HG02759 (cell line): Measurements from ENCODE around the gene COL6A5.
"Not testable (repeated sequence)": the region's sequence is repeated elsewhere in the genome, so short reads cannot be mapped to it uniquely, and the experiment has no call there.

Experiments used
- ATAC-seq: cut with Tn5 transposase; IDR thresholded peaks from one replicate; pipeline ENCODE4 v1.9.1; 2021; ENCODE audit warnings: mild to moderate bottlenecking, moderate library complexity; ENCODE audit not compliant: unreplicated experiment

Gene COL6A5, protein sequence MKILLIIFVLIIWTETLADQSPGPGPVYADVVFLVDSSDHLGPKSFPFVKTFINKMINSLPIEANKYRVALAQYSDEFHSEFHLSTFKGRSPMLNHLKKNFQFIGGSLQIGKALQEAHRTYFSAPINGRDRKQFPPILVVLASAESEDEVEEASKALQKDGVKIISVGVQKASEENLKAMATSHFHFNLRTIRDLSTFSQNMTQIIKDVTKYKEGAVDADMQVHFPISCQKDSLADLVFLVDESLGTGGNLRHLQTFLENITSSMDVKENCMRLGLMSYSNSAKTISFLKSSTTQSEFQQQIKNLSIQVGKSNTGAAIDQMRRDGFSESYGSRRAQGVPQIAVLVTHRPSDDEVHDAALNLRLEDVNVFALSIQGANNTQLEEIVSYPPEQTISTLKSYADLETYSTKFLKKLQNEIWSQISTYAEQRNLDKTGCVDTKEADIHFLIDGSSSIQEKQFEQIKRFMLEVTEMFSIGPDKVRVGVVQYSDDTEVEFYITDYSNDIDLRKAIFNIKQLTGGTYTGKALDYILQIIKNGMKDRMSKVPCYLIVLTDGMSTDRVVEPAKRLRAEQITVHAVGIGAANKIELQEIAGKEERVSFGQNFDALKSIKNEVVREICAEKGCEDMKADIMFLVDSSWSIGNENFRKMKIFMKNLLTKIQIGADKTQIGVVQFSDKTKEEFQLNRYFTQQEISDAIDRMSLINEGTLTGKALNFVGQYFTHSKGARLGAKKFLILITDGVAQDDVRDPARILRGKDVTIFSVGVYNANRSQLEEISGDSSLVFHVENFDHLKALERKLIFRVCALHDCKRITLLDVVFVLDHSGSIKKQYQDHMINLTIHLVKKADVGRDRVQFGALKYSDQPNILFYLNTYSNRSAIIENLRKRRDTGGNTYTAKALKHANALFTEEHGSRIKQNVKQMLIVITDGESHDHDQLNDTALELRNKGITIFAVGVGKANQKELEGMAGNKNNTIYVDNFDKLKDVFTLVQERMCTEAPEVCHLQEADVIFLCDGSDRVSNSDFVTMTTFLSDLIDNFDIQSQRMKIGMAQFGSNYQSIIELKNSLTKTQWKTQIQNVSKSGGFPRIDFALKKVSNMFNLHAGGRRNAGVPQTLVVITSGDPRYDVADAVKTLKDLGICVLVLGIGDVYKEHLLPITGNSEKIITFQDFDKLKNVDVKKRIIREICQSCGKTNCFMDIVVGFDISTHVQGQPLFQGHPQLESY (N-terminal part only)

DNA sequence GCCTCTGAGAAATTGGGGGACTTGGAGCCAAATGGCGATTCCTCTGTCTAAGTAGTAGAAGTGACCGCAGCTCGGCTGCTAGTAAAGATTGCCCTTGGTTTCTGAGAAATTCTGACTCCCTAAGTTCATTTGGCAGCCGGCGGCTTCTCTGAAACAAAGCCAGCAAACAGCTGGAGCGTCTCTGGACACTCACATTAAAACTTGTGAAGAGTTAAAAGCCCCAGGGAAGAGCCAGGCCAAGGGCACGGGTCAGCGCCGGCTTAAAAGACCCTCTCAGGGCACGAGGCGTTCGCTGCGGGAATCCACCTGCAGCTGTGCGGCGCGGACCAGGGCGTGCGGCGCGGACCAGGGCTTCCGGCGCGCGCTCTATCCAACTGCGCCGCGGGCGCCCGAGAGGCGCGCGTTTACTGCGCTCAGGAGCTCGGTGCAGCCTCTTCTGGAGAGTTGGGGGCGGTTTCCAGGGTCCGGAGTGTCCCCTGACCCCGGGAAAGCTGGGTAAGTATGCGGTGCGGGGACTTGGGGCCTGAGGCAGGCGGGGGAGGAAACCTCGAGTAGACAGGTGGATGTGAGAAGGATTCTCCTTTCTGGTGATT is at the start of gene COL6A5:
Gene COL6A5, plus strand, starts transcription at position 186 of the 593 bp plus-strand sequence. CDS start 27,967 bp downstream, outside the sequence.
- no peak for ATAC-seq

DNA sequence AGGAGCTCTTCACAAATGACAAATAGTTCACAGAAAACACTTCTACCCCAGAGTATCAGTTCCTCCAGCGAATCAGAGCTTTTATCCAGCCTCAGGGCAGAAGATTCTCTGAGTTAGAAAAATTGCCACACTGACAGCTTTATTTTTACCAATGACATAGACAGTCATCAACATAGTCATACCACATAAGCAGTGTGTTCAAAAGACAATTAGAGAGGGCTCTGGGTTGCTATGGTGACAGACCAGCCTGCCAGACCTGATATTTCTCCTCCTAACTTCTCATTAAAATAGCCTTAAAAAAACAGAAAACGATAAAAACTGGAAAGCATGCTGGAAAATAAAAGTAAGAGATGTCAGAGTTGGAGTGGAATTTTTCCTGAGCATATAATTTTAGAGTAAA is 45.9 kb upstream of the COL6A5 start:
- ATAC-seq, result no peak

DNA sequence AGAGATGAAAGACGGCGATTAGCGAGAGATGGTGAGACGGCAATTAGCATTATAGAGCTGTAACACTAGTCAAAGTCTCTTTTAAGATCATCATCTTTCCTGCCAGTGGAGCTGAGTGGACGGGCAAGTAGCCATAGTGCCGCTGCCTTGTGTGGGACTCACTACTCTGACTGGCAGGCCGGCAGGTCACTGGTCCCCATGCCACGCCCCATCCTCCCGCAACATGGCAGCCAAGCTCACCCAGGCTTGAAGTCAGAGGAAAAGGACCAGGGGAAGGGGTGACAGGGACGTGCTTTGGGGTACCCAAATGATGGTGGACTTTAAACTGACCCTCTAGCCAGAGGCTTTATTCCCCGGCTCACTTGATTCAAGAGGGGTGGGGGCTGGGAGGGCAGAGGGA is 44.6 kb upstream of the COL6A5 start:
- no peak for ATAC-seq

DNA sequence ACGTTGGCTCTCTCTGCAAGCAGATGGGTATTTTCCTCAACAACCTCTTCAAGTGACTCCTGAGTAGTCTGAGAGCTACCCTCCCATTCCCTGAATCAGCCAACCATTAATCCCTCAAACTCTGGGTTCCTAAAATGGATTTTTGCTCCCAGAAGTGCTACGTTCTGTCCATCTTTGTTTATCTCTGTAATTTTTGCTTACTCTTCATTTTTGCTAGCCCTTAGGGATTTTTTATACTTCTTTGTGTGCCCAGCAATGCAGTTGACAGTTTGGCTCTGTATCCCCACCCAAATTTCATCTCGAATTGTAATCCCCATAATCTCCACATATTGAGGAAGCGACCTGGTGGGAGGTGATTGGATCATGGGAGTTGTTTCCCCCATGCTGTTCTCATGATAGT is 35.4 kb upstream of the COL6A5 start:
- no peak for ATAC-seq

DNA sequence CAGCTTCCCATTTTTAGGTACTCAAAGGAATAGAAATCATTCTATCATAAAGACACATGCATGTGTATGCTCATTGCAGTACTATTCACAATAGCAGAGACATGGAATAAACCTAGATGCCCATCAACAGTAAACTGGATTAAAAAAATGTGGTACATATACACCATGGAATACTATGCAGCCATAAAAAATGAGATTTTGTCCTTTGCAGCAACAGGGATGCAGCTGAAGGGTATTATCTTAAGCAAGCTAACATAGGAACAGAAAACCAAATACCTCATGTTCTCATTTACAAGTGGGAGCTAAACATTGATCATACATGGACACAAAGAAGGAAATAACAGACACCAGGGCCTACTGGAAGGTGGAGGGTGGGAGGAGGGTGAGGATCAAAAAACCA is 33.1 kb upstream of the COL6A5 start:
- no peak for ATAC-seq

DNA sequence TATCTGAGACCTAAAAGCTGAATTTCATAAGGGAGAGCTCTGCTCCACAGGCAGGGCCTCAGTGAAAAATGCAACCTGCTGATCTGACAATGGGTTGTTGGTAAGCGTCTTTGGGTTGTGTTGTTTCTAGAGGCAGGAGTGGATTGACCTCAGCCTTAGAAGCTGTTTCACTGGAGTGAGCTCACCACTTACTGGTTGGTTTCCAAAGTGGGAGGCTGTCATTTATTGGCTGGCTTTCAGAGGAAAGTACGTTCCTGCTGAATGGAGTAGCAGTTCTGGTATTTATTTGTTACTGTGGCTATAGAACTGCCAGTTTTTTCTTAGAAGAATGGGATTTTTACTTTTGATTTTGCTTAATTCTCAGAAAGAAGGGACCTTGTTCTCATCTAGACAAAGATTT is 29.3 kb upstream of the COL6A5 start:
- ATAC-seq, result no peak

DNA sequence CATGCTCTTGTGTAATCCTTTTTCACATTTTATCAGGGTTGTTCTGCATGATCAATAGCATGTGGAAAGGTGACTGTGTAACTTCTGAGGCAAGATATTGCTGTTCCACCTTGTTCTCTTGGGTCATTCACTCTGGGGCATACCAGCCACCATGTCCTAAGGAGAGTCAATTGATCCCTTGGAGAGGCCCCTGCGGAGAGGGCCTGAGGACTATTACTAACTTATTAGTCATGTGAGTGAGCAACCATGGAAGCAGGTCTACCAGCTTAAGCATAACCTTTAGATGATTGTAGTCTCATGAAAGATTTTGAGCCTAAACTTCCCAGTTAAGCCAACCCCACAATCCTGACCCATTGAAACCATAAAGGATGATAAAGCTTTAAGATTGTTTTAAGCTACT is 22.0 kb upstream of the COL6A5 start:
- no peak for ATAC-seq

DNA sequence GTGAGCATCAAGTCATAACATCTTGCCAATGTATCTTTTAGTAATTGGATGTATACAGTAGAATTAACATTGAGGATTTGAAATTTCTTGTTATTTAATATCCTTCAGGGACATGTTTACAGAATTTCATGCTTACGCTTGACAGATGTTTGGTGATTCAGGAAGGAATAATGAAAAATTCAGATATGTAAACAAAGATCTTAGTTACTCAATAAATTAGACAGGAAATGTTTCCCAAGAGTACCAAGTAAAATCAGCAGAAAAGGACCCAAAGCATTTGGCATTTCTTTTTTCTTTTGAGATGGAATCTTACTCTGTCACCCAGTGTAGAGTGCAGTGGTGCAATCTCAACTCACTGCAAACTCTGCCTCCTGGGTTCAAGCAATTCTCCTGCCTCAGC is 4.7 kb upstream of the COL6A5 start:
- ATAC-seq, result no peak

DNA sequence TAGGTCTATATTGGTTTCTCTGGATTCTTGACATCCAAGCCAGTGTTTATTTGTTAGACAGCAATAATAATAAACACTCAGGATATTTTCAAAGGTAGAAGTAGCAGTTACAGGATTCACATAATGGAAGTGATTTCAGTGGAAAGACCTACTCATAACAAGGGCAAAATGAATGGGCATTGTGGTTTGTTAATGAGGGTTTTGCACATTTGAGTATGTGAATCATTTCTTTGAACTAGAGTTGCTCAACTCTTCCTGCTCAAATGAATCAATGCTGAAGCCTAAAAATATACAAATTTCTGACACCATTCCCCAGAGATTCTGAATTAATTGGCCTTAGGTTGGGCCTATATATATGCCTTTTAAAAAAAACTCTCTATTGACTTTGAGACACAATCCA is 4.1 kb upstream of the COL6A5 start:
- no peak for ATAC-seq

DNA sequence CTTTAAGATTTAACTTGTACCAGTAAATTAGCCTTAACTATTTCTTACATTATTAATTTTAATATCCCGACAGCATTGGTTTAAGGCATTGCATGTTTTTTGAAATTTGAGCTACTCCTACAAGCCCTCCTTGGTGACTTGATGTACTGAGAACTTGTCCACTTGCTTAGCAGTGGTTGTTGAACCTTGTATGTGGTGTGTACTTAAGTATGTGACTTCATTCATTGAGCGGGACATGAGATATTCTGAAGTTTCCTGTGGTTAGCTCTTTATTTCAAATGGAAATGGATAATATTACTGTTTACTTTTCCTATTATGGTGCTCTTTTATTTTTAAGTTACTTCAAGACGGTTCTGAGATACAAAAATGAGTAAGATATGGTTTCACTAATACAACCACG is 3.6 kb upstream of the COL6A5 start:
- ATAC-seq, result no peak

DNA sequence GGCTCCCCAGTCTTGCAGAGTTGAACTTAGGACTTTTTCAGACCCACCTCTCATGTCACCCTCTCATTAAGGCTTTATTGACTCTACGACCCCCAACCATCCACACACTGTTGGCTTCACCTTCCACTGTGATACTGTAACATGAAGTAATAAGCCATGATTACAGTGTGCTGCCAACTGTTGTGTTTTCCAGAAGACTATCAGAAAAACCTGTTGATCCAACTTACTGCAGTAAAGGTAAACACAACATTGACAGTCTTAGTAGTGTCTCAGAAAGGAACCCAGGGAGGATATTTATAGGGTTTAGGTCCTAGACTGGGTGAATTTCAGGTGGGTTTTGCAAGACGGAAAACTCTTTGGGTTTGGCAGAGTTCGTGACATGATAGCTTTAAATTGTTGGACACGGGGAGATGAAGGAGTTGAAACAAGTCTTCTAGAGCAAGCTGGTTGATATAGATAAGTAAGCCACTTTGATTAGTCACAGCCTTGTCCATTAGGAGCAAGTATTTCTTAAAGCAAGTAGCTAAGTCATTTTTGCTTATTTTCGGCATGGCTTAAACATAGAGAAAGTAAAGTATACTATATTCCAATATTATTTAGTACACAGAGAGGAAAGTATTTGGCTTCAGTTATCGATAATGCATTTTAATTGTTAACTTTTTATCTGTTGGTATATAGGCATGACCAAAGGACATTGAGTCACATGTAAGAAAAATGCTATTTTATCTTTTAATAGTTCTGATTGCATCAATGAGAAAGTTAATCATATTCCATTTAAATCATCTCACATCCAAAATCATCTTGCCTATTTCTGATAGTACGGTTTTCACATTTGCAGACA is 2.4 kb upstream of the COL6A5 start:
- no peak for ATAC-seq

DNA sequence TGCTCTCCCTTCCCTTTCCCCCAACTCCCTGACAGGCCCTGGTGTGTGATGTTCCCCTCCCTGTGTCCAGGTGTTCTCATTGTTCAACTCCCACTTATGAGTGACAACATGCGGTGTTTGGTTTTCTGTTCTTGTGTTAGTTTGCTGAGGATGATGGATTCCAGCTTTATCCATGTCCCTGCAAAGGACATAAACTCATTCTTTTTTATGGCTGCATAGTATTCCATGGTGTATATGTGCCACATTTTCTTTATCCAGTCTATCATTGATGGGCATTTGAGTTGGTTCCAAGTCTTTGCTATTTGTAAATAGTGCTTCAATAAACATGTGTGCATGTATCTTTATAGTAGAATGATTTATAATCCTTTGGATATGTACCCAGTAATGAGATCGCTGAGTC is 2.8 kb downstream of the COL6A5 start:
- ATAC-seq, result not testable (repeated sequence)

DNA sequence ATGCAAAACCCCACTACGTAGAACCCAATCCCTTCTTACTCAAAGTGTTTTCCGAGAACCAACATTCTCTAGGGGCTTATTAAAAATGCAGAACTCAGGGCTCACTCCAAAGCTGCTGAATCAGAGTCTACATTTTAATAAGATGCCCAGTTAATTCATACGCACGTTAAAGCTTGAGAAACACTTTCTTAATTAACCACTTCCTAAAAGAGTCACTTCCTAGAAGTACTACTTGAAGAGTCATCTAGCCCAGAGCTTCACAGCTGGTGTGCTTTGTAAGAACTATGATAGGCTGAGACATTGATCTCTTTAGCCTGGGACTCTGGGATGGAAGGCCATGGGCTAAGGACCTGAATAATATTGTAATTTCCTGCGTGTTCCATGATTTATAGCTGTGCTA is 9.0 kb downstream of the COL6A5 start:
- ATAC-seq, result no peak

DNA sequence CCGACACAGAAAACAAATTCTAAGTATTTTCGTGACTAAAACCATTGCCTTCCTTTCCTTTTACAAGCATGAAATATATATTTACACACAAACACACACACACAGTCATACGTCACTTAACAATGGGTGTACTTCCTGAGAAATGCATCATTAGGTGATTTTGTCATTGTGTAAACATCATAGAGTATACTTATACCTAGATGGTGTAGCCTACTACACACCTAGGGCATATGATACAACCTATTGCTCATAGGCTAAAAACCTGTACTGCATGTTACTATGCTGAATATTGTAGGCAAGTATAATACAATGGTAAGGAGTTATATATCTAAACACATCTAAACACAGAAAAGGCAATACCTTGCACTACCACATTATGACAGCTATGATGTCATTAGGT is 28.6 kb downstream of the COL6A5 start:
- ATAC-seq, result no peak

DNA sequence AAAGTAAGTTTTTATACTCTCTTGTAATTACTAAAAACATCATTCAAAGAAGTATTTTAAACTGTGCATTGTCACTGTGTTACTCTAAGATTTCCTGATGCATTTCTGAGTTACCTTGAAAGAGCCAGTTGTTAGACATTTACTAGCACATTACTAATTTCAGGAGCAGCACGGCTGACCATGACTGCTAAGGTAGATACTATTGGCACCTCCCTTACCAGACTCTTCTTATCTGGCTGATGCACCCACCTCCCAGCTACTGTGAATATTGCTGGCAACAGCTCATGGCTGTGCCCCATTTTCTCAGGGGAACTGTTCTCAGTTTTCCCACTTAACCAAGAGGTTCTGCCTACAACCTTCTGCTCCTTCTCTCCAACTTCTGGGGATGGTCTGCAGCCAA is 29.4 kb downstream of the COL6A5 start:
- no peak for ATAC-seq

DNA sequence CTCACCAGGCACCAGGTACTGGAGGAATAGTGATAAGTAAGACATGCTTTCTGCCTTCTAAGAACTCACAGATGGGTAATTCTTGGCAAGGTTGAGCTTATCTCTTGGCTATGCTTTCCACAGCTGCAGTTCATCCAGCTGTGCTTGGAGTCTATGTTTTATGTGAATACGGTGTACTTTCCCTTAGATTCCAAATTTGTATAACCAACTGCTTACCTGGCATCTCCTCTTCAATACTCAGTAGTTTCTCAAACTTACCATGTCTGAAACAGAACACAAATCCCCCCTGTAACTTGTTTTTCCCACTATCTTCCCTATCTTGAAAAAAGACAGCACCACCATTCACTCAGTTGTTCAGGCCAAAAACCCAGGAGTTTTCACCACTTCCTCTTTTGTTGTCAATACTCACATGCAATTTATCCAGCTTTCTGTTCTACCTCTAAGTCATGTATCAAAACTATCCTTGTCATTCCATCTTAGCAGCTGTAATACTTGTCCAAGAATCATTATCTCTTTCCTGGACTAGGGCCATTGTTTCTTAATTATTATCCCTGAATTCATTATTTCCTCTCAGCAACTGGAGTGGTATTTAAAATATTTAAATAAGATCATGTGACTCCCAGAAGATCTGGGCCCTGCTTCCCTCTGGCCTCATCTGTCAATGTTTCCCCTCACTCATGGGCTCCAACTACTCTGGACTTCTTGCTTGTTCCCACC is 32.6 kb downstream of the COL6A5 start:
- no peak for ATAC-seq

DNA sequence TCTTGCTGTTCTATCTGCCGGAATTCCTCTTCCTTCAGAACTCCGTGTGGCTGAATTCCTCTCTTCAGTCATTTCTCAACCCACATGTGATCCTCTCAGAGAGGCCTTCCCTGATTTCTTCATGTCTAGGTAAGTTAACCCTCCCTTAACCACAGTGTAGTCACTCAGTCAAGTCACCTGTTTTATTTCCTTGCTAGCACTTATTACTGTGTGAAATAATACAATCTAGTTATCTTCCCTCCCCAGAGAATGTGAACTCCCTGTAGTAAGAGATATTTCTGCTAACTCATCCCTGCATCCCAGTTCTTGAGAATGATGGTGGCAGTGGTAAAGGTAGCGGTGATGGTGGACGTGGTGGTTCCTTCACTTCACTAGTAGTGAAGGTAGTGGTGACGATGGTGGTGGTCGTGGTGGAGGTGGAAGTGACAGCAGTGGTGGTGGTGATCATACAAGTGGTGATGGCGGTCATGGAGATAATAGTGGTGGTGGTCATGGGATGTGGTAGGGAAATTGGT is 33.3 kb downstream of the COL6A5 start:
- no peak for ATAC-seq

DNA sequence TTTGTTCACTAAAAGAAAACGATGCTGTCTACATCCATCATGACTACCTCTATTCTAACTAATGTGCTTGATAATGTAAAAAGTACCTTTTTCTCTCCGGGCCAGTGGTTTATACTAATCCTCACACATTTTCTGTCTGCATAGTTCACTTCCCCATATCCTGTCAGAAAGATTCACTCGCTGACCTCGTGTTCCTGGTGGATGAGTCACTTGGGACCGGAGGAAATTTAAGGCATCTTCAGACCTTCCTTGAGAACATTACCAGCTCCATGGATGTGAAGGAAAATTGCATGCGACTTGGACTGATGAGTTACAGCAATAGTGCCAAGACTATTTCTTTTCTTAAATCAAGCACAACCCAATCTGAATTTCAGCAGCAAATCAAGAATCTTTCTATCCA is 33.8 kb downstream of the COL6A5 start:
- no peak for ATAC-seq

DNA sequence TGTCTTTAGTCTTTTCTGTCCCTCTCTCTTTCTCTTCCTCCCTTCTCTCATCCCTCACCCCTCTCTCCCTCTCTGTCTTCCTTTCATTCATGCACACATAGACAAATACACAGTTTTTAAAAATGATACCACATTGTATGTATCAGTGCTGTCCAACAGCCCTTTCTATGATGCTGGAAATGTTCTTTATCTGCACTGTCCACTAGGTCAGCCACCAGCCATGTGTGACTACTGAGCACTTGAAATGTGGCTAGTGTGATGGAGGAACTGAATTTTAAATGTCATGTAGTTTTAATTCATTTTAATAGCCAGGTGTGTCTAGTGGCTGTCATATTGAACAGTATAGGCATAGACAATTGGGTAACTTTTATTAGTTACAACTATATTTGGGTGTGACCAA is 34.9 kb downstream of the COL6A5 start:
- no peak for ATAC-seq
